Stimulated activated CD4-positive, alpha-beta T cell treated with anti-CD3 and anti-CD28 coated beads, Interleukin-15, amount 100 ng/mL, for 1 hour (primary cell): ENCODE measurements around the gene C1QB.
A peak's percentile ranks its signal among the peaks of the same experiment; 100 is the strongest.
"Not testable (repeated sequence)": the region's sequence is repeated elsewhere in the genome, so short reads cannot be mapped to it uniquely, and the experiment has no call there.

ENCODE experiments used
- DNase-seq, 2 donors: peaks; one replicate each; pipeline ENCODE4 v3.0.0-alpha.2; 2020; ENCODE audit warnings: low read depth in 1 of 2, low spot score in 1 of 2

The C1QB gene

DNA sequence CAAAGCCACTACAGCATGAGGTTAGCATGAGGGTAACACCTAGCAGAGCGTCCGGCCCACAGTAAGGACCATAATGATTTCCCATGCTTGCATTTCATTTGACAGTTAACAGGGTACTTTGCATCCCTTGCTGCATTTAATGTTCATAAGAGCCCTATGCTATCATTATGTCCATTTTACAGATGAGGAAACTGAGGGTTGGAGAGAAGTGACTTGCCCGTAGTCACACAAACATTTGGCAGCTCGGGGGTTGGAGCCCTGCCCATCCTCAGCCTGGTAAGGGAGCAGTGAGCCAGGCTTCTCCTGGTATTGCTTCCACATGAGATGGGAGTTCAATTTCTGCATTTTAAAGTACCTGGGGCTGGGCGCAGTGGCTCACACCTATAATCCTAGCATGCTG lies 41.1 kb downstream of the C1QB start:
- no peak for DNase-seq

DNA sequence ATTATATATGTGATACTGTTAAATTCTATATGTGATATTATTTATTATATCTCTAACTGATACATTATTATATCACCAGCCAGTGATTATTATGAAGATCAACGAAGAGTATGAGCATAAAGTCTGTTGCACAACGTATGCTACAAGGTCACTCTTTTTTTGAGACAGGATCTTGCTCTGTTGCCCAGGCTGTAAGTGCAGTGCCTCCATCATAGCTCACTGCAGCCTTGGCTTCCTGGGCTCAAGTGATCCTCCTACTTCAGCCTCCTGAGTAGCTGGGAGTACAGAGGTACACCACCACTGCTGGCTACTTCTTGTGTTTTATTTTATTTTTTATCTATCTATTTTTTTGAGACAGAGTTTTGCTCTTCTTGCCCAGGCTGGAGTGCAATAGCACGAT lies 43.6 kb downstream of the C1QB start:
- DNase-seq = no peak

DNA sequence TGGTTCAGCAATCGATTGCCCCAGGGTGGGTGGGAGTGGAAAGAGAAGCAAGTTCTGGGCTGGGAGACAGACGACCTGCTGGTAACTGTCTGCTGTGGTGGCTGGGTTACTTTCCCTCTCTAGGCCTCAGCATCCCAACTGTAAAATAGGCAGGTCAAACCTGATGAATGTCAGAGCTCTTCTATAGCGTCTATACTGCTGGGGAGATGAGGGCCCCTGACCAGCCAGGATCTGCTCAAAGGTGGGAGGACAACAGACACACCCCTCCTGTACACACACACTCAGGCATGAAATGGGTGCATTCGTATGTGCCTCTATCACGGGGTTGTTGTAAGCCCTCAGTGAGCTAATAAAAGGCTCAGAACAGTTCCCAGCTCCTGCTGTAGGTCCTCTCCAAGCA lies 44.9 kb downstream of the C1QB start:
- DNase-seq = no peak

DNA sequence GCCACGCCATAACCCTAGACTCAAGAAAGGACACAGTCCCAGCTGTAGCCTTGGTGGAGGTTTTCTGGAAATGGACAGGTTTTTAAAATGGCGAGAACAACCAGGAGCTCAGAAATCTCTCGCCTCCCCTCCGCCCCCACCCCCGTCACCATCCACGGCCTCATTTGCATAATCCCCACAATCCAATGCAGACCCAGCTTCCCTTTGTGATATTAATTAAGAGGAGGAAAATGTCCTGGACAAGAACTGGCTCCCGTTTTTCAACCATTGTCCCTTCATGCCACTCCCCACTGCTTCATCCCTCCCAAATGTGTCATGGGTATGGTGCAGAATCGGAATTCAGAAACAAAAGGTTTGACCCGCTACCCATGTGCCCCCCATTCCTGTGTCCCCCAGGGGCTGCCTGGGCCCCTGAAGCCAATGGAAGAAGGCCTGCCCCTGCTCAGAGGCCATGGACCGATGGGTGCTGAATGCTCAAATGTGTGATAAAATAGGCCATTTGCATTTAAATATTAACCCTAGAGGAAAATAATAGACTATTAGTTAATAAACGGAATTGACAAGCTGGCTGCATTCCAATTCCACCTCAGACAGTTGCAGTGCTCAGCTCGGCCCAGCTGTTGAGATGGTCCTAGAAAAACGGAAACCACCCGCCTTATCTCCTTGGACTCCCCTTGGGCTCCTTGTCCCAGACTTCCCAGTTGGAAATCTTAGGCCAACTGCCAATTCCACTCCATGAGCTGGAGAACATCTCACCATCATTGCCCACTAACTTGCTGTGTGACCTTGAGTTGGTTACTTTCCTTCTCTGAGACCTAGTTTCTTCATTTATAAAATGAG lies 46.9 kb downstream of the C1QB start:
- no peak for DNase-seq

DNA sequence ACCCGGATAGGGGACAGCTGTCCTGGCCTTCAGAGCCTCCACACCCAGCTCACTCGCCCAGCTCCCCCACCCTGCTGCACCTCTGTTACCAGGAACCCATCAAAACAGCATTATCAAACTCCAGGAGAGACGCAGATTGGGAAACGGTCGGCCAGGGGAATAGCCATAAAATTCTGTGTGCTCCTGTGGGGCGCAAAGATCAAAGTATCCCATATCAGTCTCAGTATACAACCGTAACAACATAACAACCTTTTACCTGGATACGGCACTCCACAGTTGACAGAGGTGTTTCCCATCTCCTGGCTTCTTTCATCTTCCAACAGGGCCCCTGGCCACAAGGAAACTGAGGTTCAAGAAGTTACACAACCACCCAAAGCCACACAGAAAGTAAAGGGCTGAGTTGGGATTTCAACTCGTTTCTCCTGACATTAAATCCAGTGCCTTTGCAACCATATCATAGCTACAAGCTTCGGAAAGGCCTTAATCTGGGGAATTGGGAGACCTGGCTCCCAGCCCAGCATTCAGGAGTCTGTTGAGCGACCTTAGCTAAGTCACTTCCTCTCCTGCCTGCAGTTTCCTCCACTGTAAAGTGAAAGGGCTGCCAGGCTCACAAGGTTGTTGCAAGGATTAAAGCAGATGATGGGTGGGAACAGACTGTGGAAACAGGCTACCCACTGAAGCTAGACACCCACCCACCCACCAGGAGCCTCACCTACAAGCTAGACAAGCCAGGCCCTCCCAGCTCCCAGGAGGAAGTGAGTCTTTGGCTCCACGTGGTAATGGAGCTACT lies 49.5 kb downstream of the C1QB start:
- no peak for DNase-seq

DNA sequence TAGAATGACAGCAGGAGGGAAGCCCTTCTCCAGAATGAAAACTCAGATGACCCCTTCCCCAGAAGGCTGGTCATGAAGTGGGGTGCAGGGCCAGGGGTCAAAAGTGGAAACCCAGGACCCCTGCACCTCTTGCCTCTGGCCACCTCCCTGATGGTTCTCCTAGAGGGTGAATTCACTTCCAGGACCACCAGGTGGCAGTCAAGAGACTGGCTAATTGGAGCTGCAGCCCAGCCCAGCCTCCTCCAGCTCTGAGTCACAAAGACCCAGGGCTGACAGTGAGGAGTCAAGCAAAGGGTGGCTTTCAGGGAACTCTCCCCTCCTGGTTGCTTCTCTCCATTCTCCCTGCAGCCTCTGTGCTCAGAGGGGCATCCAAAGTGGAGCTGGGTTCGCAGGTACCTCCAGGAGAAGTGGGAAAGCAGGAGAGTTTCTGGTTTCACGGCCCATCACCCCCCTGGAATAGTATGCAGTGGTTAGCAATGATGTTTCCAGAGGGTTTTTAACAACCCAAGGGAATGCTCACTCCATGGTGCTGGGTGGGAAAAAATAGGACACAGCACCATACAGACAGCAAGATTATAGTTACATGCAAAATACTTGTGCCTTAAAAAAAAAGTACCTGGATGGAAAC lies 51.5 kb downstream of the C1QB start:
- peak; percentile 45 to 50 for DNase-seq

DNA sequence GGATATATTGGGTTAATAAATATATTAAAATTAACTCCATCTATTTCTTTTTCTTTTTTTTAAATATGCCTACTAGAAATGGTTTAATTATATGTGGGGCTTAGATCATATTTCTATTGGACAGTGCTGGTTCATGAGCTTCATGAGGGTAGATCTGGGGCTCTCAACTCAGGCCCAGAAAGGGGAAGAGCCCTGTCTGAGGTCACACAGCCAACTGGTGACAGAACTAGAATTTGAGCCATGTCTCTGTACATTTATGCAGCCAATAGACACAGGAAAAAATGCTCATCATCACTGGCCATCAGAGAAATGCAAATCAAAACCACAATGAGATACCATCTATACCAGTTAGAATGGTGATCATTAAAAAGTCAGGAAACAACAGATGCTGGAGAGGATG lies 52.5 kb downstream of the C1QB start:
- DNase-seq = no peak

DNA sequence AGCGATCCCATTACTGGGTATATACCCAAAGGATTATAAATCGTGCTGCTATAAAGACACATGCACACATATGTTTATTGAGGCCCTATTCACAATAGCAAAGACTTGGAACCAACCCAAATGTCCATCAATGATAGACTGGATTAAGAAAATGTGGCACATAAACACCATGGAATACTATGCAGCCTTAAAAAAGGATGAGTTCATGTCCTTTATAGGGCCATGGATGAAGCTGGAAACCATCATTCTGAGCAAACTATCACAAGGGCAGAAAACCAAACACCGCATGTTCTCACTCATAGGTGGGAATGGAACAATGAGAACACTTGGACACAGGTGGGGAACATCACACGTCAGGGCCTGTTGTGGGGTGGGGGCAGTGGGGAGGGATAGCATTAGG lies 53.1 kb downstream of the C1QB start:
- not testable (repeated sequence) for DNase-seq

DNA sequence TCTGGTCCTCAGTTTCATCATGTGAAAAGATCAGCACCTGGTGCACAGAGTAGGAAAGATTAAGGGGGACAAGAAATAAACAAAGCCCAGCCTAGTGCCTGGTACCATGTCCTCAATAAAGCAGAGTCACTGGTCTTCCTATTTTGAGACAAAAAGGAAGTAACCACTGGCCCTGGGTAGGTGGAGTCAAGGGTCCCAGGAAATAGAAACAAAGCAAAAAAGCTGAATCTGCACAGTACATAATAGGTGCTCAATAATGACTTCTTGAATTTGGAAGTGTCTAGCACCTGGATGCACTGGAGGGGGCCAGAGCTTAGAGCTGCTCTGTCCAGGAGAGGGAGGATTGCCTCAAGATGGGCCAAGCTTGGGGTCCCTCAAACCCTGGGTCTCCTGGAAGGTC lies 55.7 kb downstream of the C1QB start:
- DNase-seq = no peak

DNA sequence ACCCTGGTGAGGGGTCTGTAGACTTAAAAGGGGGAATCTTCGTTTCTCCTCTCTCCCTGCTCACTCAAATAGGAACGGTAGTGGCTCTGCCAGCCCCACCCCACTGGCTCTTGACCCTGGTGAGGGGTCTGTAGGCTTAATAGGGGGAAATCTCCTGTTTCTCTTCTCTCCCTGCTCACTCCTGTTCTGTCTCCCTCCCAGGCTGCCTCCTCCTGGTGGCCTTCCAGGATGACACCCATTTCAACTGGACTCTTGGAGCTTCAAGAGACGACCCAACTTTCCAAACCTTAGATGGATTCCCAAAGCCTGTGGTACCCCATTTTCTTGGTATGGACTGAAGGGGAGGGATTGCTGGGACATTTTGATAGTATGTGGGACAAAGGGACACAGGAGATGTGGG lies 56.2 kb downstream of the C1QB start:
- DNase-seq = no peak

DNA sequence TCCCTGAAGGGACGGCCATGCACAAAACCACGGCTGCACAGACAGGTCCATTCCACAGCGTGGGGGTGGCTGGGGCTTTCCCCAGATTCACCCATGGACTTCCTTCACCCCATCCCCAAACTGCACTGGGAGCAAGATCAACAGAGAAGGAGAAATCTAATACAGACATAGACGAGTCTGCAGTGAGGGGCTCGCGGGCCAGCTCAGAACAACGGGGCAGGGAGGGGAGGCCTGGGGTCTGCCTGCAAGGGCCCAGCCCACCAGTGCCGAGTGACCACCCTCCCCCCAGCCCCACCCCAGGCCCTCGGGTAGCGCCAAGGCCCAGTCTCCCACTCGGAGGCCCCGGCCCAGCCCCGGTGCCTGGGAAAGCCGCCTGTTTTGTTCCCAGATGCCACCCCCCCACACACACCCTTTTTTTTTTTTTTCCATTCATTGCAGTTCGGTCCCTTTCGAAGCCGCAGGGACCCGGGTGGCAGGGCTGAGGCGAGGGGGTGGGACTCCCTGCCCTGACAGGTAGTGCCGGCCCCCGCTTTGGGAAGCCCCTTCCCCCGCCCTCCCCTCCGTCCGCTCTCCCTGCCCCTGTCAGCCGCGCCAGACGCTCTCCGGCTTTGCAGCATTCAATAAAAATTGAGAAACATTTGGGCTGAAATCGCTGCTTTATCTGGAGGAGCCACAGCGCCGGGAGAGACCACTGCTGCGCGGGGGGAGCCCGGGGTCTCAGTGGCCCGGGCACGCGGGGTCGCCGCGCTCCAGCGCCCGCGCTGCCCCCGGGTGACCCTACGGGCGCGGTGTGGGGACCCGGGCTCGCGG lies 57.1 kb downstream of the C1QB start:
- DNase-seq = peak in 1 of 2 donors; percentile 28

DNA sequence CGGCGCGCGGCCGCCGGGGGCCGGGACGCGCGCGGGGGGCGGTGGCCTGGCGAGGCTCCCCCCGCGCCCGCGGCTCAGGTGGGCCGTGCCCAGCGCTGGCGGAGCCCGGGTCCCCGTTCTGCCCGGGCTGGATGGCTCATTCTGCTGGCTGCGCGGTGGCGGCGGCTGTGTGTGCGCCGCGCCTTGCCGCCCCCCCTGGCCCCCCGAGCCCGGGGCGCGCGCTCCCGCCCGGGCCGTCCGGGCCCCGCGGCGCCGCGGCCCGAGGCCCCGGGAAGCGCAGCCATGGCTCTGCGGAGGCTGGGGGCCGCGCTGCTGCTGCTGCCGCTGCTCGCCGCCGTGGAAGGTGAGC lies 57.6 kb downstream of the C1QB start, which contains the start of gene EPHB2:
Gene EPHB2 (plus strand): TSS at position 139 of the 349 bp plus-strand sequence. CDS start 144 bp downstream, at position 283.
- peak in 1 of 2 donors; percentile 14 for DNase-seq

DNA sequence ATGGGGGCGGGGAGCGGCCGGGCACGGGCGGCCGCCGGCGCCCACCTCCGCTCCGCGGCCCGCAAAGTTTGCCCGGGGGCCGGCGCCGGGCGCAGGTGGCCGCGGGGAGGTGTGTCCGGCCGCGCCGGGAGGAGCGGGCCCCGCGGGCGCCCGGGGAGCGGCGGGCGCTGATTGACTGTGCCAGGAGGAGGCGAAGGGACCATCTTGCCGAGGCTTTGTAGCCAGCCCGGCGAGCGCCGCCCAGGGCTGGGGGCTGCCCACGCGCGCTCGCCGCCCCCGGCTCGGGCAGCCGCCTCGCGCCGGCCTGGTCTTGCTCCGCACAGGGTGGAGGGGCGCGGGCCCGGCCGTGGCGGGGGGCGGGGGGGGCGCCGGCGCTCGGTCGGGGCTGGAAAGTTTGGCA lies 58.0 kb downstream of the C1QB start:
- no peak for DNase-seq
